Ishikawa (cell line): ENCODE results near the gene SLC25A44.

ENCODE experiments used
- CEBPB ChIP-seq: IDR thresholded peaks from 2 replicates; pipeline ENCODE4 v1.6.1; 2012
- EP300 ChIP-seq: IDR thresholded peaks from 2 replicates; pipeline ENCODE4 v1.6.1; 2012; ENCODE audit warnings: borderline replicate concordance
- NFIC ChIP-seq: IDR thresholded peaks from 2 replicates; pipeline ENCODE4 v1.6.1; 2012
- RAD21 ChIP-seq: IDR thresholded peaks from 2 replicates; pipeline ENCODE4 v1.6.1; 2012; ENCODE audit warnings: low read depth
- TCF12 ChIP-seq: IDR thresholded peaks from 2 replicates; pipeline ENCODE4 v1.6.1; 2012; ENCODE audit warnings: low read depth
- TEAD4 ChIP-seq: IDR thresholded peaks from 2 replicates; pipeline ENCODE4 v1.6.1; 2012
- YY1 ChIP-seq: IDR thresholded peaks from 2 replicates; pipeline ENCODE4 v1.6.1; 2012; ENCODE audit warnings: low read depth

DNA sequence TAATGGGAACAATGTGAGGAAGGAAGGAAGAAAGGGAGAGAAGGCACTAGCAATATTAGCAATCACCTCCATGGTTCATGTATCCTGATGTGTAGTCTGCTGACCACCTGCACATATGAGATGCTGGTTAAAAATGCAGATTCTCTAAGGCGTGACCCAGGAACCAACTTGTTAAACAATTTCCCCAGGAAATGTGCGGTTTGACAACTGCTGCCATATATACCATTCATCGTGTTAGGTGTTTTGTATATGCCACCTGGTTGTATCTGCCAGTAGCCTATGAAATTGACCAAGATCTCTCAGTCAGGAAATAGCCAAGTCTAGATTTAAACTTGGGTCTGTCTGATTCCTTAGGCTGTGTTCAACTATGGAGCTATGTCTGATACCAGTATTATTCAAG is 36.4 kb upstream of the SLC25A44 start:
- TF ChIP-seq EP300 (no peak), NFIC (no peak), TEAD4 (no peak), CEBPB (no peak), YY1 (no peak), RAD21 (no peak), TCF12 (no peak)
